Measurements from ENCODE around the gene SSH3. TPM values are rescaled to one million over a fixed set of nuclear protein-coding genes. Genes with fewer than 3 reads are reported as not detected.

Gene SSH3
- total RNA-seq, 1 donor from 2014 or later: 30.4 TPM

DNA sequence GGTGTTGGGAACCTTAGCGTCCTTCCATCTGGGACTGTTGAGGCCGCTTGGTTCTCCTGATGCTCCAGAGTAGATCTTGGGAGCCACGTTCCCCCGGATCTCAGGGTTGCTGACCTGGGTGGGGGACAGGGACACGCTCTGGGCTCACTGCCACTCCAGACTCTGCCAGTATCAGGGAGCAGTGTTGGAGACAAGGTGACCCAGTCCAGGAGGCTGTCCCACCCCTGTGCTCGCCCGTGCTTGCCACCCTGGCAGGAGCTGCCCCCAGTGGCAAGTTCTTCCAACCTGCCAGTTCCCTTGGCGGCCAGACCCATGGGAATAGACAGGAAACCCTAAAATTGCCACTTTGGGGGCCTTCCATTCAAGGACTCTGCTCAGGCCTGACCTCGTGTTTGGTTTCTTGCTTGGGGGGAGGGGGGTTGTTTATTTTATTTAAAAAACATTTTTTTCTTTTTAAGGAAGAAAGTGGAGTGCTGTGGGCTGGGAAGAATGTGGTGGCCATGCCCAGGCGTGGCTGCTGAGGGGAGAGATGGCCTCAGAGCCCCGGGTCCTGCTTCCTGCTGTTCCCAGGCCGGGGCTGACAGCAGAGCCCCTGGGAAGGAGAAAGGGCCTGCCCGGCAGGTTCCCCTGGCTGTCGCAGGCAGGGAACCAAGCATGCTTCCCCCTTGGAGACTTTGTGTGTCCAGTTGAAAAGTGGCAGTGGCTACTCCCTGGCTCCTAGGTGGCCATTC, 29.9 kb upstream of the SSH3 start:
- DNase-seq (ENCODE audit: low read depth): no peak
- no peak overlapping the region for H3K4me3 ChIP-seq (ENCODE audit: low read depth, low read length)
- TF ChIP-seq, protein P1, sequence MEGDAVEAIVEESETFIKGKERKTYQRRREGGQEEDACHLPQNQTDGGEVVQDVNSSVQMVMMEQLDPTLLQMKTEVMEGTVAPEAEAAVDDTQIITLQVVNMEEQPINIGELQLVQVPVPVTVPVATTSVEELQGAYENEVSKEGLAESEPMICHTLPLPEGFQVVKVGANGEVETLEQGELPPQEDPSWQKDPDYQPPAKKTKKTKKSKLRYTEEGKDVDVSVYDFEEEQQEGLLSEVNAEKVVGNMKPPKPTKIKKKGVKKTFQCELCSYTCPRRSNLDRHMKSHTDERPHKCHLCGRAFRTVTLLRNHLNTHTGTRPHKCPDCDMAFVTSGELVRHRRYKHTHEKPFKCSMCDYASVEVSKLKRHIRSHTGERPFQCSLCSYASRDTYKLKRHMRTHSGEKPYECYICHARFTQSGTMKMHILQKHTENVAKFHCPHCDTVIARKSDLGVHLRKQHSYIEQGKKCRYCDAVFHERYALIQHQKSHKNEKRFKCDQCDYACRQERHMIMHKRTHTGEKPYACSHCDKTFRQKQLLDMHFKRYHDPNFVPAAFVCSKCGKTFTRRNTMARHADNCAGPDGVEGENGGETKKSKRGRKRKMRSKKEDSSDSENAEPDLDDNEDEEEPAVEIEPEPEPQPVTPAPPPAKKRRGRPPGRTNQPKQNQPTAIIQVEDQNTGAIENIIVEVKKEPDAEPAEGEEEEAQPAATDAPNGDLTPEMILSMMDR (conservative IDR thresholded peaks at IDR 0.05; ENCODE audit: low read depth, low read length): no peak

DNA sequence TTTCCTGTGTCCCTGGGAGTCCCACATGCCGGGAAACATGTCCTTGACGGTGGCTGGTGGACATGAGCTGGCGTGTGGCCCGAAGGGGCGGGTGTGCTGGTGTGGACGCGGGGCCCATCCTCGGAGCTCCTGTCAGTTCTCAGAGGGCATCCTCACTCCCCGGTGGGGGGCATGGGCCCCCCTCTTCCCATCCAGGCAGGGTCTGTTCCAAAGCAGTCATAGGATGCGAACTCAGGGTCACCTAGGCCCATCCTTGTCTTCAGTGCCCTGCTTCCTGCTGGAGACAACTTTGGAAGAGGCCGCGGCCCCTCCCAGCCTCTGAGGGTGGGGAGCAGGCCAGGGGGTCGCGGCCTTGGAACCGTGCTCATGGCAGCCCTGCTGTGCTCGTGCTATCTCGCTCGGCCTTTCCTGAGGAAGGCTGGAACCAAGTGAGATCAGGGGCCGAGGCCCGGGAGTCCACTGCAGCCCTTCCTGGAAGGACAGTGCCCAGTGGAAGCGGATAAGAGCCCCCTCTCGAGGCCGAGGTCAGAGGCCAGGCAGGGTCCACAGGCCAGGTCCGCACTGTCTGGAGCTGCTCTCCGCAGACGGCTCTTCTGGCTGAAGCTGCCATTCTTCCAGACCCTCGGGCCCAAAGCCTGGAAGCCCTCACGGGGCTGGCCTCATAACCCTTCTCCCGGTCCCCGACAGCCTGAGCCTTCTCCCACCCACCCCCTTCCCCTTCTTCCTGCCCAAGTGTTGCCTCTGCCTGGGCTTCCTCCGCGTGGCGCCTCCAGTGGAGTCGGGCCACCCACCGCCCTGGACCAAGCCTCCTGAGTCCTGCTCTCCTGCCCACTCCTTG, 28.3 kb upstream of the SSH3 start:
- no peak overlapping the region for H3K4me3 ChIP-seq (ENCODE audit: low read depth, low read length)
- DNase-seq (ENCODE audit: low read depth): no peak
- TF ChIP-seq, protein P1 (conservative IDR thresholded peaks at IDR 0.05; ENCODE audit: low read depth, low read length): no peak

DNA sequence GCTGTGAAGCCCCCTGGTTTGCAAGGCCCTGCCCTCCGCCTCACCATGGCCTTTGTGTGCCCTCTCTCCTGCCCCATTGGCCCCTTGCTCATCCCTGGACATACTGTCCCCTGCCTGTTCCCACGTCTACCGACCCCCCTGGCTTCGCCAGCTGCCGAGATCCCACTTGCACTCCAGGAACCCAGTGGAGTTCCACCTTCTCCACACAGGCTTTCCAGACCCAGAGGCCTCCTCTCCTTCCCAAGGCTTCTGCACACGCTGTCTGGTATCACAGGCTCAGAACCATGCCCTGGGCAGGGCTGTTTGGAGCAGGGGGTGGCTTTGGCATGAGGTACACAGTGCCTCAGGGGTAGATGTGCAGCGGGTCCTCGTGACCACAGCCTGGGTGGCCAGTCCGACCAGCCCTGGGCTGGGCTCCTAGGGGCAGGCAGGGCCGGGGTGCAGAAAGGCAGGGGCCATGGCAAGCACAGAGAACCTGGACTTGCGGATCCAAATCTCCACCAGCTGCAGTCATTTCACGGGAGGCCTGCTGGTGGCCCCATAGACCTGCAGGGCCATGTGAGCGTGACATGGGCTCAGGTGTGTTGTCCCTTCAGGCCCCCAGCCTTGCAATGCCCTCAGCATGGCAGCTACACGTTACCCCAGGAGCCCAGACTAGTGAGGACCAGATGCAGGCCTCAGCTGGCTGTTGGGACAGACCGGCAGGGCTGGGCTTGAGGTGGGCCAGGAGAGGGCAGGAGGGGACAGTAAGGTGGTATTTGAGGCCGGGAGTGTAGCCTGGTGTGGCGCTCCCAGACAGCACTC, 27.5 kb upstream of the SSH3 start:
- TF ChIP-seq, protein P1 (conservative IDR thresholded peaks at IDR 0.05; ENCODE audit: low read depth, low read length): no peak
- no peak for DNase-seq (ENCODE audit: low read depth)
- no peak overlapping the region for H3K4me3 ChIP-seq (ENCODE audit: low read depth, low read length)

GRCh38 chr11:67276781-67277230, 26.5 kb upstream of the SSH3 start:
- no peak for DNase-seq (ENCODE audit: low read depth)
- H3K4me3 ChIP-seq (ENCODE audit: low read depth, low read length): no peak overlapping the region
- TF ChIP-seq, protein P1 (conservative IDR thresholded peaks at IDR 0.05; ENCODE audit: low read depth, low read length): no peak

DNA sequence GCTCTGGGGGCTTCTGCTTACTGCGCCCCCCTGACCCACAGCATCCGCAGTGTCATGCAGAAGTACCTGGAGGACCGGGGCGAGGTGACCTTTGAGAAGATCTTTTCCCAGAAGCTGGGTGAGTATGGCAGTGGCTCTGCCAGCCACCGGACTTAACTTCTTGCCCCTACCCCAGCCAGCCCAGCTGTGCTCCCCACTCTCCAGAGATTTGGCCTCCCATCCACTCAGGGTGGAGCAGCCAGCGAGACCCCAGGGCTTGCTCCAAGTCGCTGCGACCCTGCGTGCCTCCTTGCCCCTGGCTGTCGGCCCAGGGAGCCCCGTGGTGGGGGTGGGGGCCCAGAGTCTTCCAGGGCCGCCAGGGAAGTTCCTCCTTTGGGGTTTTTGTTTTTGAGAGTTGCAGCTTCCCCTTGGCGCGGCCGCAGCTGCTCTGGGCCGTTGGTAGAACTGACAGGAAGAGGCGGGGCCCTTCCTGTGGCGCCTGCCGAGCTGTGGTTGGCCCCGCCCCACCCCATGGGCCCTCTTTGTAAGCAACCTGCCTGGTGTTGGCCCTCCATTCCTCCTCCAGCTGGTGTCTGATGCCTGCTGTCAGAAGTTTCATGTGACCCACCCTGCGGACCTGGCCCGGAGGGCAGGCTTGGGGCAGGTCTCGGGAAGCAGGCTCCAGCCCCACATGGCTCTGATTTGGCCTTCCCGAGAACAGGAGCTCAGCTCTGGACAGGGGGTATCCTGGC, 25.9 kb upstream of the SSH3 start:
- no peak overlapping the region for H3K4me3 ChIP-seq (ENCODE audit: low read depth, low read length)
- TF ChIP-seq, protein P1 (conservative IDR thresholded peaks at IDR 0.05; ENCODE audit: low read depth, low read length): no peak
- no peak for DNase-seq (ENCODE audit: low read depth)

Measured in epithelial cell of proximal tubule (primary cell).